GM18858 (cell line): ENCODE data around the gene NFIX.
"Not testable (repeated sequence)": the region's sequence is repeated elsewhere in the genome, so short reads cannot be mapped to it uniquely, and the experiment has no call there.

Experiments used
- ATAC-seq: cut with Tn5 transposase; IDR thresholded peaks from one replicate; pipeline ENCODE4 v1.9.1; 2021; ENCODE audit not compliant: unreplicated experiment

The NFIX gene

DNA sequence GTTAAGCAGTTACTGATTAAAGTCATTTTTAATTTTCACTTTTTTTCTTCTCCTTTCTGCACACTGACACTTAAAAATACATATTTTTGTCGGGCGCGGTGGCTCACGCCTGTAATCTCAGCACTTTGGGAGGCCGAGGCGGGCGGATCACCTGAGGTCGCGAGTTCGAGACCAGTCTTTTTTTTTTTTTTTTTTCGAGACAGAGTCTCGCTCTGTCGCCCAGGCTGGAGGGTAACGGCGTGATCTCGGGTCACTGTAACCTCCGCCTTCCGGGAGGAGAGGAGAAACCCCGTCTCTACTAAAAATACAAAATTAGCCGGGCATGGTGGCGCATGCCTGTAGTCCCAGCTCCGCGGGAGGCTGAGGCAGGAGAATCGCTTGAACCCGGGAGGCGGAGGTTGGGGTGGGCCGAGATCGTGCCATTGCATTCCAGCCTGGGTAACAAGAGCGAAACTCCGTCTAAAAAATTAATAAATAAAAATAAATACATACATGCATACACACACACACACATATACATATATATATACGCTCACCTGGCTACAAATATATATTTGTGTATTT, 37.8 kb upstream of the NFIX start:
- ATAC-seq: not testable (repeated sequence)

DNA sequence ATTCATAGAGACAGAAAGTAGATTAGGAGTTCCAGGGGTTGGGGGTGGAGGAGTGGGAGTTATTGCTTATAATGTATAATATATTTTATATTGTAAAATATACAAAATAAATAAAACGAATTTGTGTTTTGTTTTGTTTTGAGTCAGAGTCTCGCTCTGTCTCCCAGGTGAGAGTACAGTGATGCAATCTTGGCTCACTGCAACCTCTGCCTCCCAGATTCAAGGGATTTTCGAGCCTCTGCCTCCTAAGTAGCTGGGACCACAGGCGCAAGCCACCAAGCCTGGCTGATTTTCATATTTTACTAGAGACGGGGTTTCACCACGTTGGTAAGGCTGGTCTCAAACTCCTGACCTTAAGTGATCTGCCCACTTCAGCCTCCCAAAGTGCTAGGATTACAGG, 35.8 kb upstream of the NFIX start:
- no peak for ATAC-seq

DNA sequence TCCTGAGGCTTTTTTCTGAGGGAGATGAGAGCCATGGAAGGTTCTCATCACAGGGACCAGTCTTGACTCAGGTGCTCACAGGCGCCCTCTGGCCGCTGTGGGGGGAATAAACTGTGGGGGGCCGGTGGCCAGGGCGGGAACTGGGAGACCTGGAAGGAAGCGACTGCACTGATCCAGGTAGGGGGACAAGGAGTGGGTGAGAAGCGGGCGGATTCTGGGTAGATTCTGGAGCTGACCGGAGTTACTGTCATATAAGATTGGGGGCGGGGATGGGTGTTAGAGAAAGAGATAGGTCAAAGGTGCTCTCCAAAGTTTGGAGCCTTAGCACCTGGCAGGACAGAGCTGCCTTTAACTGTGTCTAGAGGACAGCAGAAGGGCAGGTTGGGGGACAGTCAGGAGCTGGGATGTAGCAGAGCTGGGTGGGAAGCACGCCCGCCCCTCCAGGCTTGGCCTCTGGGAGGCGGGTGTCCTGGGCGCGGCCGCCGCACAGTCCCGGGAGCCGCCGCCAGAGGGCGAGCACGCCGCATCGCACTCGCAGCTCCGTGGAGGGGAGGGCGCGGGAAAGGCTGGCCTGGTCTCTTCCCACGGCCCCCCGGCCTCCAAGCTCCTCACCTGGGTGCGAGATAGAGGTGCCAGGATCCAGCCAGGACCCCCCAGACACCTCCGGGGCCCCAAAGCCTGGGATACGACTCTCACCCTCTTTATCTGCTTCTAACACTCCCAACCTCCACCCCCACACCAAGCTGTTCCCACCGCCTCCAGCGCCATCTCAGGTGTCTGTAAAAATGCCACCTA, 30.1 kb upstream of the NFIX start:
- ATAC-seq: no peak

DNA sequence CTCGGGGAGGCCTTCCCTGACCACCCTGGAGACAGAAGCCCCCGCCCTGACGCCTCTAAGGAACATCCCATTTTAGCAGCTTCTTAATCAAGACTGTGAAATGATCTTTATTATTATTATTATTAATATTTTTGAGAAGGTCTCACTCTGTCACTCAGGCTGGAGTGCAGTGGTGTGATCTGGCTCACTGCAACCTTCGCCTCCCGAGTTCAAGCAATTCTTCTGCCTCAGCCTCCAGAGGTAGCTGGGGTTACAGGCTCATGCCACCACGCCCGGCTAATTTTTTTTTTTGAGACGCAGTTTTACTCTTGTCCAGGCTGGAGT, 29.5 kb upstream of the NFIX start:
- no peak for ATAC-seq

DNA sequence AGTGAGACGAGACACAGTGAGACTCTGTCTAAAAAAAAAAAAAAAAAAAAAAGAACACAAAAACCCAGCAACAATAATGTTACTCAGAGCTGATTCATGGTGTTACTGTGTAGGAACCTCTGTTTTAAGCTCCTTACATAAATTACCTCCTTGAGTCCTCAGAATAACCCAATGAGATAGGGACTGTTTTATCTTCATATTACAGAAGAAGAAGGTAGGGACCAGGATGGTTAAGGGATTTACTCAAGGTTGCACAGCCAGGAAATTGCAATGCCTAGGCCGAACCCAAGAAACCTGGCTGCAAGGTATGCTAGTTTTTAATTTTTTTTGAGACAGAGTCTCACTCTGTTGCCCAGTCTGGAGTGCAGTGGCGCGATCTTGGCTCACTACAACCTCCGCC, 27.4 kb upstream of the NFIX start:
- ATAC-seq: no peak

DNA sequence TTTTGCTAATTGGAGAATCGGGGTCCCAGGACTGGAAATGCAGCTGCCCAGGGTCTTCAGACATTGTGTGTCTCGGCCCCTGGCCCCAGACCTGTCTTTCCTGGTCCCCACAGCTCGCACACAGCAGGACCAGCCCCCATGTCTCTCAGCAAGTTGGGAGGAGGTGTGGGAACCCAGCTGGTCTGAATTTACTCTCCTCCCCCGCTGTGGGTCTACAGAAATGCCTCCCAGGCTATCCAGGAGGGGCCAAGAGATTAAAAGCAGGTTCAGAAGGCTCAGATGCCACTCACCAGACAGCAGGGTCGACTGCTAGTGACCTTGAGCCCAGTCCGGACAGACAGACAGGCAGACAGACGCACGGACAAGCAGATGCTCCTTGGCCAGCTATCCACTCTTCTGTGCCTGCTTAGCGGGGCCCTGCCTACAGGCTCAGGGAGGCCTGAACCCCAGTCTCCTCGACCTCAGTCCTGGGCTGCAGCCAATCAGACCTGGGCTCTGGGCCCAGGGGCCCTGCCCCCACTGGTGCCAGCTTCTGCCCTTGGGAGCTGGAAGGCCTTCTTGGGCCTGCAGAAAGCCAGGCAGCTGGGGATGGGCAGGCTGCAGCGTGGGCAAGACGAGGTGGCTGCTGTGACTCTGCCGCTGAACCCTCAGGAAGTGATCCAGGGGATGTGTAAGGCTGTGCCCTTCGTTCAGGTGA, 25.8 kb upstream of the NFIX start, which contains the start of gene DAND5:
TSS of gene DAND5 (plus strand) at position 285 of the 697 bp plus-strand sequence. CDS start at position 370, 85 bp downstream.
- no peak for ATAC-seq

DNA sequence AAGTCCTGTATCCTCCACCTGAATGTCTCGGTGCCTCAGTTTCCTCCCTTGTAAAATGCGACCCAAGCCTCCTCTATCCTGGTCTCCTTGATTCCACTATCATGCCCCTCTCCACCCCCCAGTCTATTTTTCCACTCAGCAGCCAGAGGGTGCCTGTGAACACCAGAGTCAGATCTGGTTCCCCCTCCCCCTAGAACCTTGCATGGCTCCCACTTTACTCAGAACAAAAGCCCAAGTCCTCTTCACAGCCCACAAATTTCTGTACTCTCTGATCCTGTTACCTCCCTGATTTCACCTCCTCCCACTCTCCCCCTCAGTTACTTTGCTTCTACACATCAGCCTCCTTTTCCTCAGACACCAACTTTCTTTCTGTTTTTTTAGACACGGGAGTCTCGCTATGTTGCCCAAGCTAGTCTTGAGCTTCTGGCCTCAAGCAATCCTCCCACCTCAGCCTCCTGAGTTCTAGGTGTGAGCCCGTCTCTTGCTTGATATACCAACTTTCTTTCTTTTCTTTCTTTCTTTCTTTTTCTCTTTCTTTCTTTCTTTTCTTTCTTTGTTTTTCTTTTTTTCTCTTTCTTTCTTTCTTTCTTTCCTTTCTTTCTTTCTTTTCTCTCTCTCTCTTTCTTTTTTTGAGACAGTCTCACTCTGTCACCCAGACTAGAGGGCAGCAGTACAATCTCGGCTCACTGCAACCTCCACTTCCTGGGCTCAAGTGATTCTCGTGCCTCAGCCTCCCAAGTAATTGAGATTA, 25.0 kb upstream of the NFIX start:
- no peak for ATAC-seq

DNA sequence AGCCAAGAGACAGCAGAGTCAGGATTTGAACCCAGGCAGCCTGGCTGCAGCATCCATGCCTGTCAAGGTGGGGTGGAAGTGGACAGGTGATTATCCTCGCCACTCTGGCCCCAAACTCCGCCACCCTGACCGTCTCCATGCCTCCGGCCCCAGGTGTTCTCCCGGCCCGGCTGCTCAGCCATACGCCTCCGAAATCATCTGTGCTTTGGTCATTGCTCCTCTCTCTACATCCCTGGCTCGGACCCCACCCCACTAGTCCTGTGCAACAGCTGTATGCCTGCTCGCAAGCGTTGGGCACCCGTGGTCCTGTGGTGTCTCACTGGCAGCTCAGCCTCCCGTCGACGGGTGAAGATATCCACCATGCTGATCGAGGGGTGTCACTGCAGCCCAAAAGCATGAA, 22.0 kb upstream of the NFIX start:
- no peak for ATAC-seq

DNA sequence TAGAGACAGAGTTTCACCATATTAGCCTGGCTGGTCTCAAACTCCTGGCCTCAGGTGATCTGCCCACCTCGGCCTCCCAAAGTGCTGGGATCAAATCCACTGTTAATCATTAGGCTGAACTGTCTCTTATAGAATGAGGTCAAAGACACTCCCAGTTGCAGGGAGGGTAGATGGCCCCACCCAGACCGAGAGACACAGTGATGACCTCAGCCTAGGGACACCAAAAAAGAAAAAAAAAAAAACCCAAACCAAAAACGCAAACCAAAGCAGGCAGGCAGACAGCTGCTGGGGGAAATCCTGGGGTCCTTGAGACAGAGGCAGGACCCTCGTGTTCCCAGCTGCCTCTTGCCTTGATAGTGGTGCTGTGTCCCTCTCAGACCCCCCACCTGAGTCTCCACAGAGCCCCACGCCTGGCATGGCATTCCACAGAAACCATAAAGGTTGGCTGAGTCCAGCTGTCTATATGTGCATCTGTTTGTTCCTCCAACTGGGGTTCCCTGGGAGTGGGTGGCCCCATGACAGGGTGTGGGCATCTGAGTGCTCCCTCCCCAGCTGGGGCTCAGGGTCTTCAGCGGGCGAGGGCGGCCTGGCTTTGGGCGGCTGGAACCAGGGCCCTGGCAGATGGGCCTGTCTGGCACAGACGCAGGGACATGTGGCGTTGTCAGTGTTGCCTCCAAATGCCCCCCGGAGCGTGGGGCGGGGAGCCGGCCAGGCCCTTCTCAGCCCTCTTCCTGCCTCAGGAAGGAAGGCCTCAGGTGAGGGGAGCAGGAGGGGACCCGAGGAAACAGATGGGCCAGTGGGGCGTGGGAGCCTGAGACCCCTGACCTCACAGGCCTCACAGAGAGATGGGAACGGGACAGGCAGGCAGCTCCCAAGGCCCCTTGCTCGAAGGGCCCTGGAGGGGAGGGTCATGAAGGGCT, 20.7 kb upstream of the NFIX start:
- ATAC-seq: no peak

DNA sequence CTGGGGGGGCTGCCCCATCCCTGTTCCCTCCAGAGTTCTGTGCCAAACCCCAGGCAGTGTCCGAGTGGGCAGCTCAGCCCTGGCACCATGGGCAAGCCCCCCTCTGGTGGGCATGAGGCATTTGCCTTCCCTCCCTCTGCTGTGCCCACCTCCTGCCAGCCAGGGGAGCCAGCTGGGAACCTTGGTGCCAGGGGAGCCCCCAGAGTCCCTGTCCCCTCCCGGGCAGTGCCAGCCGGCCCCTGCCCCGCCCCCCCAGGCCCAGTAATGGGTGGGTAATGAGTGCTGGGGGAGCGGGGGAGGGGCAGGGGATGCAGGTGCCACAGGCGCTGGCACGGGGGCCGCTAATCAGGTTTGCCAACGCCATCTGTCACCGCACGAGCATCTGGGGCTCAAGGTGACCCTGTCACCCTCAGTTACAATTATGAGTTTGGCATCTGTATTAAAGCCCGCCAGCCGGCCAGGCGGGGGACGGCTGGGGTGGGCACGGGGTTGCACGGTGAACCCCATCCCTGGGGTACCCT, 20.0 kb upstream of the NFIX start:
- ATAC-seq: no peak

DNA sequence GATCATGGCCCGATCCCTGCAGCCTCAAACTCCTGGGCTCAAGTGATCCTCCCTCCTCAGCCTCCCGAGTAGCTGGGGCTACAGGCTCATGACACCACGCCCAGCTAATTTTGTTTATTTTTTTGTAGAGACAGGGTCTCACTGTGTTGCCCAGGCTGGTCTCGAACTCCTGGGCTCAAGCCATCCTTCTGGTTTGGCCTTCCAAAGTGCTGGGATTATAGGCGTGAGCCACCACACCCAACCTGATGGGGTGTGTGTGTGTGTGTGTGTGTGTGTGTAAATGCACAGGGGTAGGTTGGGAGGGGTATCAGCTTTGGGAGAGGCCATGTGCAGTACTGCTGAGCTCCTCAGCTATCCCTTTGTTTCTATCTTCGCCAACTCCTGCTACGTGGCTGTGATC, 19.2 kb upstream of the NFIX start:
- not testable (repeated sequence) for ATAC-seq

DNA sequence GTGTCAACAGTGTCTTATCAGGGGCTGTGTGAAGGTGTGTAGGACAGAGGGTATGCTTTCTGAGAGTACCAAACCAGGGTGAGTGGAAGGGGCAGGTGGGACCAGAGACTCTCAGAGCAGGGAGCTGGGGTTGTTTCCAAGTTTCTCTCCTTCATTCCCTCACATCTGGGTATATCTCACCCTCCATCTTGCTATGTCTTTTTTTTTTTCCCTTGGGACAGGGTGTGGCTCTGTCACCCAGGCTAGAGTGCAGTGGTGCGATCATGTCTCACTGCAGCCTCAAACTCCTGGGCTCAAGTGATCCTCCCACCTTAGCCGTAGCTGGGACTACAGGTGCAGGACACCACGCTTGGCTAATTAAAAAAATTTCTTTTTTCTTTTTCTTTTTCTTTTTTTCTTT, 15.3 kb upstream of the NFIX start:
- no peak for ATAC-seq

DNA sequence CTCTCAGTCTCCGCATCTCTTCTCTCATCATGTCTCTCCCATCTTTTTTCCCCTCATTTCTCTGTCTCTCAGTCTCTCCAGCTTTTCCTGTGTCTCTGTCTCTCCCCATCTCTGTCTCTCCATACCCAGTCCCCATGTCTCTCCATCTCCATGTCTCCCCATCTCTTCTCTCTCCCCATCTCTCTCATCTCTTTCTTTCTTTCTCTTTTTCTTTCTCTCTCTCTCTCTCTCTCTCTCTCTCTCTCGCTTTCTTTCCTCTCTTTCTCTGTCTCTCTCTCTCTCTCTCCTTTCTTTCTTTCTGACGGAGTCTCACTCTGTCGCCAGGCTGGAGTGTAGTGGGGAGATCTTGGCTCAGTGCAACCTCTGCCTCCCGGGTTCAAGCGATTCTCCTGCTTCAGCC, 12.6 kb upstream of the NFIX start:
- no peak for ATAC-seq

DNA sequence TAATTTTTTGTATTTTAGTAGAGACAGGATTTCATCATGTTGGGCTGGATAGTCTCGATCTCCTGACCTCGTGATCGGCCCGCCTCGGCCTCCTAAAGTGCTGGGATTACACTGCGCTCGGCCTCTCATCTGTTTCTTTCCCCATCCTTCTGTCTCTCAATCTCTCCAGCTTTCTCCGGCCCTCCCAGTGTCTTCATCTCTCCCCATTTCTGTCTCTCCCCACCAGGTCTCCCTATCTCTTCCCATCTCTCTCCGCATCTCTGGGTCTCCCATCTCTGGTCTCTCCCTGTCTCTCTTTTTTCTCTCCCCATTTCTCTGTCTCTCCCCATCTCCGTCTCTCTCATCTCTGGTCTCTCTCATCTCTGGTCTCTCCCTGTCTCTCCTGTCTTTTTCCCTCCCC, 12.2 kb upstream of the NFIX start:
- no peak for ATAC-seq

DNA sequence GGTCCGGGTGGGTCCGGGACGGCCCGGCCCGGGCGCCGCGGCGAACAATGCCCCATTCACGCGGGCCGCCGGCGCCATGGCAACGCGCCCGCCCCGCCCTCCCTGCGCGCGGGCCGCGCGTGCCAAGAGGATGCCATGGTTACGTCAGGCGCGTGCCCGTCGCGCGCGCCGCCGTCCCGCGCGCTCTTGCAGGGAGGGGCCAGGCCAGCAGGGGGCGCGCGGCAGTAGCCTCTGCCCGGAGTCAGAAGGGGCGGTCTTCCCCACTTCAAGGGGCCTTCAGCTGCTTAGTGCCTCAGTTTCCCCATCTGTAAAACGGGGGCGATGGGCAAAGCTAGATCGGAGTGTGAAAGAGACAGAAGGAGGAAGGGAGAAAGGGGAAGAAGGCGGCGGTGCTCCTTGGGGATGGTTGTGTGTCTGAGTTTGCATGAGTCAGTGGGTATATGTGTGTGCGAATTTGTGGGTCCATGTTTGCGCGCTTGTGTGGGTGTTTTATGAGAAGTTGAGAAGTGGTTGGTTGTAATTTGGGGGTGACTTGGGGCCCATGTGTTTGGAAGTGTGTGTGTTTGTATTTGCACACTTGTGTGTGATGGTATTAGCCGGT, 11.6 kb upstream of the NFIX start:
- ATAC-seq: no peak

DNA sequence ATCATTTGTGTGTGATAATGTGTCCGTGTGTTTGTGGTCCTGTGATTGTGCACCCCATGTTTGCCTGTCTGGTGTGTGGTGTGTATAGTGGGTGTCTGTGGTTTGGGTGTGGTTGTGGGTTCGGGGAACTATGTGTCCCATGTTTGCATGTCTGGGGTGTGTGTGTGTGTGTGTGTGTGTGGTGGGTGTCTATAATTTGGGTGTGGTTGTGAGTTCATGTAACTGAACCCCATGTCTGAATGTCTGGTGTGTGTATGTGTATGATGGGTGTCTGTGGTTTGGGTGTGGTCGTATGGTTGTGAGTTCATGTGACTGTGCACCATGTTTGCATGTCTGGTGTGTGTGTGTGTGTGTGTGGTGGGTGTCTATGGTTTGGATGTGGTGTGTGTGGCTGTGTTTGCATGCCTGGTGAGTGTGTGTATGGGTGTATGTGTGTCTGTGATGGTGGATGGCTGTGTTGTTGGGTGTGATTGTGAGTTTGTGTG, 11.1 kb upstream of the NFIX start:
- no peak for ATAC-seq

DNA sequence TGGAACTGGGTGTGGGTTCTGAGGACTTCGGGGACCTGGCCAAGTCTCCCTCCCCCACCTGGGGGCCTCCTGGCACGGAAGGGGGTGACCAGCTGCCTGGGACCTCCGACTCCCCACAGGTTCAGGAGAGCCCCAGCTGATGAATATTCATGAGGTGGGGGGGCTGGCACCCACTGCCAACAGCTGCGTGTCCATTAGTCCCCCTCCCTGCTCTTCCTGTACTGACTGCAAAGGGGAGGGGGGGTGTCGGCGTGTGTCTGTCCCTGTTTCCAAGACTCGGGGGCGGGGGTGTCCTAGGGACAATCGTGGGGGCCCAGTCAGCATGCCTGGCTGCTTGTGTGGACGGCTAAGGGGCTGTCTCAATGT, 10.6 kb upstream of the NFIX start:
- no peak for ATAC-seq

DNA sequence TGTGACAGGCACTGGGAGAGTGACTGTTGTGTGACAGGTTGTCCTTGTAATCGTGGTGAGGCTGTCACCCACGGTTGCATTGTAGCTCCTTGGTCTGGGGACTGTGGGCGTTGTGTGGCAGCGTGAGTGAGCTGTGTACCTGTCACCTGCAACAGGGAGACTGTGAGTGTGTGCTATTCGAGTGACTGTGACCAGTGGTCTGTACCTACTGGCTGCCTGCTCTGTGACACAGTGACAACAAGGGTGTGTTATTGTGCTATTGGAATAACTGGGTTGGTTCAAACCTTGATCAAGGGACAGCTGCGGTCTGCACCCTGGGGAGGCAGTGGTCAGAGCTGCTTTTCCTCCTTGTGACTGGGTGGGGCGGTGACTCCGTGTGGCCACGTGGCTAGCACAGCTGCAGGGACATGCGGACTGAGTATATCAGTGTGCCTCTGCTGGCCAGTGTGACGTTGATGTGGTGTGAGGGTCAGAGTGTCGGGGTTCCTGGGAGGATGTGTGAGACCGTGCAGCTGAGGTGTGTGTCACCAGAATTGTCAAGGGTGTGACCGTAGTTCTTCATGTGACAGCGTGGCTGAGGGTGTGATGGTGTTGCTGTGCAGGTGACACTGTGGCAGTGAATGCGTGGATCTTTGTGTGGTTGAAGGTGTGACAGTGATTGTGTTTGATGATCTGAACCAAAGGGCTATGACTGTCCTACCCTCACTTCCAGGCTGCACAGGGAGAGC, 10.1 kb upstream of the NFIX start:
- no peak for ATAC-seq

DNA sequence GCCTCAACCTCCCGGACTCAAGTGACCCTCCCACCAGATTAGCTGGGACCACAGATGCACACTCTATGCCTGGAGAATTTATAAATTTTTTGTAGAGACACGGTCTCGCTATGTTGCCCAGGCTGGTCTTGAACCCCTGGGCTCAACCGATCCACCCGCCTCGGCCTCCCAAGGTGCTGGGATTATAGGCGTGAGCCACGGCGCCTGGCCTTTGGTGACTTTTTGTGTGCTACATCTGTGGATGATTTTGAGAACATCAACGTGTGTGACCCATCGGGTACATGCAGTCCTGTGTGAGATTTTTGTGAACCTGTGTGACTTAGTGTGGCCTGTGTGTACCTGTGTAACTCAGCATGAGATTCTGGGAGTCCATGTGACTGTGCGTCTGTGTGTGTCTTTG, 8.5 kb upstream of the NFIX start:
- ATAC-seq: no peak
